ENCODE results near the gene MRGPRX2. TPM values are rescaled to one million over a fixed set of nuclear protein-coding genes. Genes with fewer than 3 reads are reported as not detected.

MRGPRX2 gene
- total and polyA plus RNA-seq, 10 of the 15 experiments (the other 5 are each of a cell fraction or from before 2014, with no cell fraction given): 0.03 to 0.11 TPM; not detected in 8

- ChIA-PET CTCF (no interaction called here), RAD21 (ENCODE audit: unreplicated experiment) (no interaction called here), SMC1A (ENCODE audit: uncharacterized antibody, unreplicated experiment) (interaction anchor here (1.1 kb wide), 1 partner anchor 32 kb away, joined by 3 read pairs; no protein-coding TSS in a partner anchor), POLR2A (no interaction called here)
- H3K4me1 ChIP-seq (ENCODE audit: control insufficient read depth, insufficient read depth, low read length): no peaks in the 10 kb centered on the region
- BruUV-seq (replicated peaks): no TSS peak
- no peak for ATAC-seq
- 9% methylated on average over 5 of the region's 5 CpGs for WGBS (ENCODE audit: insufficient coverage, insufficient replicate concordance, low lambda C conversion rate, missing lambda C conversion rate)
- H3K79me2 ChIP-seq (ENCODE audit: control insufficient read depth, insufficient read depth, low read length): no peaks in the 10 kb centered on the region
- peaks cover 0 to 1% of the 10 kb centered on the region in 2 experiments; a peak in 2 of 4 replicates for H3K27me3 ChIP-seq (replicated peaks in 1 of 2; ENCODE audit: control insufficient read depth in 2 of 2, insufficient read depth in 2 of 2, low read length in 1 of 2)
- no peak overlapping the region for H3K9ac ChIP-seq (ENCODE audit: control insufficient read depth, insufficient read depth, low read length)
- no peak for DNase-seq (ENCODE audit: low read depth, low spot score)
- no peak overlapping the region for H3K4me3 ChIP-seq
- H2AFZ ChIP-seq (ENCODE audit: control insufficient read depth, low read depth, low read length): no peak overlapping the region
- TF ChIP-seq HDAC6 (IDR thresholded peaks at IDR 0.05; ENCODE audit: unreplicated experiment) (no peak), KLF5 (IDR thresholded peaks at IDR 0.05; ENCODE audit: partially characterized antibody) (no peak), ZZZ3 (IDR thresholded peaks at IDR 0.05; ENCODE audit: control insufficient read depth, insufficient read length, low read depth) (no peak), MAX (IDR thresholded peaks at IDR 0.05; ENCODE audit: low read depth, low read length) (no peak), ATF7 (IDR thresholded peaks at IDR 0.05; ENCODE audit: low read depth) (no peak), ZNF384 (IDR thresholded peaks at IDR 0.05; ENCODE audit: borderline replicate concordance, low read depth, low read length) (no peak), TAF1 (IDR thresholded peaks at IDR 0.05; ENCODE audit: borderline replicate concordance, low read depth, low read length) (no peak), RELB (IDR thresholded peaks at IDR 0.05; ENCODE audit: low read depth) (no peak), MTA3 (IDR thresholded peaks at IDR 0.05; ENCODE audit: borderline replicate concordance, low read length) (no peak), REST (IDR thresholded peaks at IDR 0.05; ENCODE audit: low read depth, low read length) (no peak), TCF3 (IDR thresholded peaks at IDR 0.05; ENCODE audit: borderline replicate concordance, insufficient read depth, low read depth, low read length) (no peak), BCLAF1 (IDR thresholded peaks at IDR 0.05) (no peak)
- no peaks in the 10 kb centered on the region for H3K9me3 ChIP-seq (replicated peaks; ENCODE audit: control insufficient read depth, insufficient read depth, low read length)
- in situ Hi-C loops (cut with MboI) (no loop called here), intact Hi-C loops (cut with micrococcal nuclease; ENCODE audit: unreplicated experiment) (no loop called here)
- no peaks in the 10 kb centered on the region for H3K36me3 ChIP-seq (ENCODE audit: control insufficient read depth in 2 of 2, insufficient read depth in 2 of 2, low read length in 1 of 2)
- no peak overlapping the region for H3K27ac ChIP-seq (ENCODE audit: control insufficient read depth, insufficient read depth)
- H4K20me1 ChIP-seq (ENCODE audit: control insufficient read depth, insufficient read depth): no peaks in the 10 kb centered on the region
- FAIRE-seq: no peak
- H3K4me2 ChIP-seq (ENCODE audit: control insufficient read depth, insufficient read depth): no peak overlapping the region
Measured at GRCh38 chr11:19025481-19026406, 34.8 kb downstream of the MRGPRX2 start.

Data from GM12878 (cell line).